Mucosa of descending colon (tissue), 3 donors: ENCODE data around the gene ACTBL2. TPM values are rescaled to one million over a fixed set of nuclear protein-coding genes. Genes with fewer than 3 reads are reported as not detected.
A peak's percentile ranks its signal among the peaks of the same experiment; 100 is the strongest.

Source experiments
- ATAC-seq: fragments of 200-7000 bp; cut with Tn5 transposase; one replicate; pipeline ENCODE4 v1.9.1; 2020; ENCODE audit warnings: mild to moderate bottlenecking, moderate library complexity
- DNase-seq, 3 donors: peaks; one replicate each; pipeline ENCODE4 v3.0.0-alpha.2; 2020
- H3K36me3 ChIP-seq: fragments of 200-600 bp; one replicate; pipeline ENCODE4 v1.8.0; 2021; ENCODE audit warnings: low read depth, mild to moderate bottlenecking
- H3K4me1 ChIP-seq: fragments of 200-600 bp; one replicate; pipeline ENCODE4 v1.8.0; 2021; ENCODE audit warnings: low read depth, mild to moderate bottlenecking
- H3K4me3 ChIP-seq: fragments of 200-600 bp; one replicate; pipeline ENCODE4 v1.8.0; 2021; ENCODE audit warnings: mild to moderate bottlenecking
- H3K9me3 ChIP-seq: fragments of 200-600 bp; one replicate; pipeline ENCODE4 v1.8.0; 2021; ENCODE audit warnings: mild to moderate bottlenecking
- intact Hi-C, 2 donors: fragments of 100-400 bp; cut with DNase I in 1 of 2; cut with micrococcal nuclease in 1 of 2; formaldehyde crosslinking; loops; one replicate each; pipeline versions ENCODE4 v1.11.0 to v1.11.1; 2022; cut with DNase I, micrococcal nuclease
- total RNA-seq, 3 donors: library from RNA; stranded (reverse); fragmentation: NEBNext Ultra II Directional in 2 of 3; extraction: Animal tissue kit (Norgen Biotek cat#: 25700) in 2 of 3; gene quantifications; one replicate each; pipeline versions ENCODE4 v1.2.1 to v1.2.4, GENCODE V29; 2021 to 2023
- TF ChIP-seq, protein P1 (sequence below): fragments of 200-600 bp; IDR thresholded peaks from one replicate; pipeline ENCODE4 v1.8.0; 2022; ENCODE audit warnings: antibody characterized with exemption, mild to moderate bottlenecking
- donor health status: DM: no; HTN: no; CAD: no; lungs with moderate emphysema.
- donor health status: DM: no; HTN: no; CAD: no.
- donor health status: DM: no; HTN: yes; CAD: no.

The ACTBL2 gene
- total RNA-seq, 3 donors from 2014 or later = not detected

DNA sequence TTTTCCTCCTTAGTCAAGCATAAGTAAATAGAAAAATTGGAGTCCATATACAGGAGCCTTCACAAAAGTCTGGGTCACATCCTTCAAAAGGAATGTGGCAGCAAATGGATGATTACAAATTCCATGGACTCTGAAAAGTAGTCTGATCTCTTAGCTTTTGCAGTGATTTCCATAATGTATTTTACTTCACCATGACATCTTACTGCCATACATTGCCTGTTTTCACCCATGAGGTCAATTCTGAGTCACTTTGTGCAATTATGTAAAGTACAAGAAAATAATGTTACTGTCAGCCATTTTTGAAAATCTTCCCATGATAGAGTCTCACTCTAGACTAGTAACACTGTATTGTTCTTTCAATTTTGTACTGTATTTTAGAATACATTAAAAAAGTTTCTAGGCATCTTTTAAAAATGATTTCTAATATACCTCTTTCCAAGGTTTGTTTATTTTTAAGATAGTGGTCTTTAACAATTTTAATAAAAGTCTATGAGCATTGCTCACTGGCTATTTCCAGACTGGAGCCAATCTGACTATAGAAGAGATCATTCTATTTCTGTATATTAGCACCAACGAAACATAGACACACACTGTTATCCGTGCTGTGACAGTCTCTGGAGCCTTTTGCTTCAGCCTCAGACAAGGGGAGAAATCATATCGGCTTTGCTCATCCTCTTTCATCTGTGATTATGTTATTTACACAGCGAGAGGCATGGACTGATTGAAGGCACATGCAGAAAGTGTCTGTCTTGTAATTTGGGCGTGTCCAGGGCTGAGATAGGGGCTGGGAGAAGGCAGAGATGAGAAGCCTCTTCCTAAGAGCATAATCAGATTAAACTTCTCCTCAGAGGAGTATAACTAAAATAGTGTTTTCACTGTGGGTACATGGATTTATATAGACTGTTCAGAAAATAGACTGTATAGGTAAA lies 22.9 kb upstream of the ACTBL2 start:
- intact Hi-C loops = no loop called here

GRCh38 chr5:57504357-57504756 lies 21.7 kb upstream of the ACTBL2 start:
- TF ChIP-seq, protein P1, sequence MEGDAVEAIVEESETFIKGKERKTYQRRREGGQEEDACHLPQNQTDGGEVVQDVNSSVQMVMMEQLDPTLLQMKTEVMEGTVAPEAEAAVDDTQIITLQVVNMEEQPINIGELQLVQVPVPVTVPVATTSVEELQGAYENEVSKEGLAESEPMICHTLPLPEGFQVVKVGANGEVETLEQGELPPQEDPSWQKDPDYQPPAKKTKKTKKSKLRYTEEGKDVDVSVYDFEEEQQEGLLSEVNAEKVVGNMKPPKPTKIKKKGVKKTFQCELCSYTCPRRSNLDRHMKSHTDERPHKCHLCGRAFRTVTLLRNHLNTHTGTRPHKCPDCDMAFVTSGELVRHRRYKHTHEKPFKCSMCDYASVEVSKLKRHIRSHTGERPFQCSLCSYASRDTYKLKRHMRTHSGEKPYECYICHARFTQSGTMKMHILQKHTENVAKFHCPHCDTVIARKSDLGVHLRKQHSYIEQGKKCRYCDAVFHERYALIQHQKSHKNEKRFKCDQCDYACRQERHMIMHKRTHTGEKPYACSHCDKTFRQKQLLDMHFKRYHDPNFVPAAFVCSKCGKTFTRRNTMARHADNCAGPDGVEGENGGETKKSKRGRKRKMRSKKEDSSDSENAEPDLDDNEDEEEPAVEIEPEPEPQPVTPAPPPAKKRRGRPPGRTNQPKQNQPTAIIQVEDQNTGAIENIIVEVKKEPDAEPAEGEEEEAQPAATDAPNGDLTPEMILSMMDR = no peak
- Histone ChIP-seq H3K4me1 (no peaks in the 10 kb centered on the region), H3K9me3 (no peaks in the 10 kb centered on the region), H3K36me3 (no peaks in the 10 kb centered on the region), H3K4me3 (no peak overlapping the region)
- ATAC-seq (no peak), DNase-seq (no peak)
- intact Hi-C loops = no loop called here

More for the DNA sequence above, 22.9 kb upstream of the ACTBL2 start:
- no peaks in the 10 kb centered on the region for H3K36me3 ChIP-seq
- no peaks in the 10 kb centered on the region for H3K9me3 ChIP-seq
- no peak overlapping the region for H3K4me3 ChIP-seq
- DNase-seq (no peak), ATAC-seq (no peak)
- no peaks in the 10 kb centered on the region for H3K4me1 ChIP-seq
- TF ChIP-seq, protein P1 = no peak

- intact Hi-C loops = no loop called here
- no peaks in the 10 kb centered on the region for H3K36me3 ChIP-seq
- H3K9me3 ChIP-seq = no peaks in the 10 kb centered on the region
- TF ChIP-seq, protein P1 = no peak
- ATAC-seq = no peak
- DNase-seq = no peak
- H3K4me3 ChIP-seq = no peak overlapping the region
- no peaks in the 10 kb centered on the region for H3K4me1 ChIP-seq
Measured at GRCh38 chr5:57503433-57503832, 20.8 kb upstream of the ACTBL2 start.

- no peak for ATAC-seq
- Histone ChIP-seq H3K9me3 (no peaks in the 10 kb centered on the region), H3K4me3 (no peak overlapping the region), H3K36me3 (no peaks in the 10 kb centered on the region), H3K4me1 (no peaks in the 10 kb centered on the region)
- TF ChIP-seq, protein P1 = no peak
- no peak for DNase-seq
- intact Hi-C loops = no loop called here
Measured at GRCh38 chr5:57501414-57502201, 19.0 kb upstream of the ACTBL2 start.

GRCh38 chr5:57499262-57500050 lies 16.8 kb upstream of the ACTBL2 start:
- ATAC-seq (peak; percentile 51), DNase-seq (peak in 1 of 3 donors; percentile 39)
- Histone ChIP-seq H3K4me3 (no peak overlapping the region), H3K4me1 (no peaks in the 10 kb centered on the region), H3K36me3 (no peaks in the 10 kb centered on the region), H3K9me3 (no peaks in the 10 kb centered on the region)
- TF ChIP-seq, protein P1 = no peak
- intact Hi-C loops = no loop called here
